ENCODE results near the gene RCN2. TPM values are rescaled to one million over a fixed set of nuclear protein-coding genes. Genes with fewer than 3 reads are reported as not detected.

The RCN2 gene
- total RNA-seq, 1 experiment from 2014 or later = 93.4 TPM

GRCh38 chr15:76945494-76946093, 14.0 kb downstream of the RCN2 start:
- Mint-ChIP-seq H3K36me3 (ENCODE audit: insufficient read depth, unreplicated experiment) (peaks cover 33% of the 10 kb centered on the region), H3K4me1 (ENCODE audit: low read depth, unreplicated experiment) (no peaks in the 10 kb centered on the region), H3K27me3 (ENCODE audit: unreplicated experiment) (no peaks in the 10 kb centered on the region), H3K27ac (ENCODE audit: unreplicated experiment) (no peak overlapping the region), H3K4me3 (ENCODE audit: low read depth, unreplicated experiment) (no peak overlapping the region), H3K9me3 (ENCODE audit: low read depth, unreplicated experiment) (no peaks in the 10 kb centered on the region)
- no peak for DNase-seq
- CTCF ChIA-PET = no interaction called here
- TF ChIP-seq CTCF (IDR thresholded peaks at IDR 0.05; ENCODE audit: unreplicated experiment) = no peak
- no TSS peak for BruUV-seq (replicated peaks)
- intact Hi-C loops (cut with micrococcal nuclease; ENCODE audit: unreplicated experiment) = no loop called here

GRCh38 chr15:76947454-76947853, 15.9 kb downstream of the RCN2 start:
- BruUV-seq (replicated peaks) = no TSS peak
- no peak overlapping the region for H3K4me3 Mint-ChIP-seq (ENCODE audit: low read depth, unreplicated experiment)
- no peaks in the 10 kb centered on the region for H3K27me3 Mint-ChIP-seq (ENCODE audit: unreplicated experiment)
- H3K4me1 Mint-ChIP-seq (ENCODE audit: low read depth, unreplicated experiment) = no peaks in the 10 kb centered on the region
- DNase-seq = no peak
- intact Hi-C loops (cut with micrococcal nuclease; ENCODE audit: unreplicated experiment) = no loop called here
- TF ChIP-seq CTCF (IDR thresholded peaks at IDR 0.05; ENCODE audit: unreplicated experiment) = no peak
- H3K36me3 Mint-ChIP-seq (ENCODE audit: insufficient read depth, unreplicated experiment) = peaks cover 29% of the 10 kb centered on the region
- H3K27ac Mint-ChIP-seq (ENCODE audit: unreplicated experiment) = no peak overlapping the region
- no peaks in the 10 kb centered on the region for H3K9me3 Mint-ChIP-seq (ENCODE audit: low read depth, unreplicated experiment)
- CTCF ChIA-PET = interaction anchor here (0.7 kb wide), 1 partner anchor 19 kb away, joined by 3 read pairs; no protein-coding TSS in a partner anchor

- no peak overlapping the region for H3K4me3 Mint-ChIP-seq (ENCODE audit: low read depth, unreplicated experiment)
- no peaks in the 10 kb centered on the region for H3K27me3 Mint-ChIP-seq (ENCODE audit: unreplicated experiment)
- no peak for TF ChIP-seq CTCF (IDR thresholded peaks at IDR 0.05; ENCODE audit: unreplicated experiment)
- no peaks in the 10 kb centered on the region for H3K9me3 Mint-ChIP-seq (ENCODE audit: low read depth, unreplicated experiment)
- no peak for DNase-seq
- H3K4me1 Mint-ChIP-seq (ENCODE audit: low read depth, unreplicated experiment) = no peaks in the 10 kb centered on the region
- intact Hi-C loops (cut with micrococcal nuclease; ENCODE audit: unreplicated experiment) = no loop called here
- H3K36me3 Mint-ChIP-seq (ENCODE audit: insufficient read depth, unreplicated experiment) = peaks cover 21% of the 10 kb centered on the region
- no TSS peak for BruUV-seq (replicated peaks)
- CTCF ChIA-PET = no interaction called here
- H3K27ac Mint-ChIP-seq (ENCODE audit: unreplicated experiment) = no peak overlapping the region
These were observed 19.7 kb downstream of the RCN2 start for GRCh38 chr15:76951220-76951619.

GRCh38 chr15:76953913-76954312, 22.4 kb downstream of the RCN2 start:
- H3K9me3 Mint-ChIP-seq (ENCODE audit: low read depth, unreplicated experiment) = no peaks in the 10 kb centered on the region
- H3K4me1 Mint-ChIP-seq (ENCODE audit: low read depth, unreplicated experiment) = no peaks in the 10 kb centered on the region
- no peak overlapping the region for H3K27ac Mint-ChIP-seq (ENCODE audit: unreplicated experiment)
- CTCF ChIA-PET = no interaction called here
- intact Hi-C loops (cut with micrococcal nuclease; ENCODE audit: unreplicated experiment) = no loop called here
- no peak for TF ChIP-seq CTCF (IDR thresholded peaks at IDR 0.05; ENCODE audit: unreplicated experiment)
- DNase-seq = no peak
- H3K27me3 Mint-ChIP-seq (ENCODE audit: unreplicated experiment) = no peaks in the 10 kb centered on the region
- peaks cover 8% of the 10 kb centered on the region for H3K36me3 Mint-ChIP-seq (ENCODE audit: insufficient read depth, unreplicated experiment)
- no TSS peak for BruUV-seq (replicated peaks)
- H3K4me3 Mint-ChIP-seq (ENCODE audit: low read depth, unreplicated experiment) = no peak overlapping the region
